ENCODE data around the gene RESP18.

Gene RESP18

DNA sequence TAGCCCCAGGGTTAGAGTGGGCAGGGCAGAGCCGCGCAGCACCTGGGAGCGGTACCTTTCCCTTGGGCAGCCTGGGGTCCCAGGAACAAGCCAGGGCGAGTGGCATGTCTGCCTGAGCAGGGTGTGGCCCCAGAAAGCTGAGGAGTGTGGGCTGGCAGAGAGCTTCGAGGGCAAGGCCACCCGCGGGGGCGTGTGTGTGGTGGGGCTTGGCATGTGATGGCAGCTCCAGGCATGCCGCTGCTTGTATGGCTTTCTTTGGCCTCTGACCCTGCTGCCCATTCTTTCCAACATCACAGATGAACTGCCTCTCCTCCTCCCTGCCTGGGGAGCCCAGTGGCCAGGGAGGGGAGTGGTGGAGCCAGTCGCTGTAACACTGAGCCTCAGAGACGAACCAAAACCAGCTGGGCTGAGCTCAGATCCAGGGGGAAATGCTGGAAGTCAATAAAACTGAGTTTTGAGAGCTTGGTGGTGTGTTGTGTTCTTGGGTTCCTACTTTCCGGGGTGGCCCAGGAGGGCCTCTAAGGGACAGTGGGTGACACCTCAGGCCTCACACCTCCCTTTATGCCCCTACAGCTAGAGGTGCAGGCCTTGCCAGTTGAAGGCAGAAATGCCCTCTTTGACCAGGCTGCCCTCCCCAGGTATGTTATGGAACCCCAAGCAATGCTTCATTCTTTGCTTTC is 46.0 kb downstream of the RESP18 start:
- Histone ChIP-seq H3K9ac (ENCODE audit: low read depth in 1 of 2, low read length in 2 of 2) (no peak overlapping the region), H3K27ac (ENCODE audit: low read depth, low read length) (no peak overlapping the region), H3K4me1 (ENCODE audit: control insufficient read depth in 1 of 2, insufficient read depth in 2 of 2, low read length in 2 of 2) (no peaks in the 10 kb centered on the region), H3K9me3 (ENCODE audit: control insufficient read depth in 1 of 2, low read length in 2 of 2) (no peaks in the 10 kb centered on the region), H3K36me3 (ENCODE audit: control insufficient read depth in 1 of 2, insufficient read depth in 2 of 2, low read length in 2 of 2) (peaks cover 19 to 31% of the 10 kb centered on the region in 2 donors), H3K4me3 (ENCODE audit: low read depth in 1 of 2, low read length in 2 of 2) (no peak overlapping the region), H3K27me3 (ENCODE audit: control insufficient read depth in 1 of 2, insufficient read depth in 2 of 2, low read length in 2 of 2) (no peaks in the 10 kb centered on the region)

- Histone ChIP-seq H3K4me3 (ENCODE audit: low read depth in 1 of 2, low read length in 2 of 2) (no peak overlapping the region), H3K9ac (ENCODE audit: low read depth in 1 of 2, low read length in 2 of 2) (no peak overlapping the region), H3K4me1 (ENCODE audit: control insufficient read depth in 1 of 2, insufficient read depth in 2 of 2, low read length in 2 of 2) (no peaks in the 10 kb centered on the region), H3K36me3 (ENCODE audit: control insufficient read depth in 1 of 2, insufficient read depth in 2 of 2, low read length in 2 of 2) (peaks cover 19 to 36% of the 10 kb centered on the region in 2 donors), H3K9me3 (ENCODE audit: control insufficient read depth in 1 of 2, low read length in 2 of 2) (no peaks in the 10 kb centered on the region), H3K27me3 (ENCODE audit: control insufficient read depth in 1 of 2, insufficient read depth in 2 of 2, low read length in 2 of 2) (no peaks in the 10 kb centered on the region), H3K27ac (ENCODE audit: low read depth, low read length) (no peak overlapping the region)
Observed at GRCh38 chr2:219285894-219286425, 46.6 kb downstream of the RESP18 start.

- H3K4me1 ChIP-seq (ENCODE audit: control insufficient read depth in 1 of 2, insufficient read depth in 2 of 2, low read length in 2 of 2), result peaks cover under 1 to 3% of the 10 kb centered on the region in 2 donors
- H3K27me3 ChIP-seq (ENCODE audit: control insufficient read depth in 1 of 2, insufficient read depth in 2 of 2, low read length in 2 of 2), result no peaks in the 10 kb centered on the region
- H3K36me3 ChIP-seq (ENCODE audit: control insufficient read depth in 1 of 2, insufficient read depth in 2 of 2, low read length in 2 of 2), result peaks cover 19 to 40% of the 10 kb centered on the region in 2 donors
- H3K9me3 ChIP-seq (ENCODE audit: control insufficient read depth in 1 of 2, low read length in 2 of 2), result no peaks in the 10 kb centered on the region
- H3K9ac ChIP-seq (ENCODE audit: low read depth in 1 of 2, low read length in 2 of 2), result no peak overlapping the region
- H3K4me3 ChIP-seq (ENCODE audit: low read depth in 1 of 2, low read length in 2 of 2), result no peak overlapping the region
- no peak overlapping the region for H3K27ac ChIP-seq (ENCODE audit: low read depth, low read length)
Observed at GRCh38 chr2:219285373-219285735, 47.2 kb downstream of the RESP18 start.

DNA sequence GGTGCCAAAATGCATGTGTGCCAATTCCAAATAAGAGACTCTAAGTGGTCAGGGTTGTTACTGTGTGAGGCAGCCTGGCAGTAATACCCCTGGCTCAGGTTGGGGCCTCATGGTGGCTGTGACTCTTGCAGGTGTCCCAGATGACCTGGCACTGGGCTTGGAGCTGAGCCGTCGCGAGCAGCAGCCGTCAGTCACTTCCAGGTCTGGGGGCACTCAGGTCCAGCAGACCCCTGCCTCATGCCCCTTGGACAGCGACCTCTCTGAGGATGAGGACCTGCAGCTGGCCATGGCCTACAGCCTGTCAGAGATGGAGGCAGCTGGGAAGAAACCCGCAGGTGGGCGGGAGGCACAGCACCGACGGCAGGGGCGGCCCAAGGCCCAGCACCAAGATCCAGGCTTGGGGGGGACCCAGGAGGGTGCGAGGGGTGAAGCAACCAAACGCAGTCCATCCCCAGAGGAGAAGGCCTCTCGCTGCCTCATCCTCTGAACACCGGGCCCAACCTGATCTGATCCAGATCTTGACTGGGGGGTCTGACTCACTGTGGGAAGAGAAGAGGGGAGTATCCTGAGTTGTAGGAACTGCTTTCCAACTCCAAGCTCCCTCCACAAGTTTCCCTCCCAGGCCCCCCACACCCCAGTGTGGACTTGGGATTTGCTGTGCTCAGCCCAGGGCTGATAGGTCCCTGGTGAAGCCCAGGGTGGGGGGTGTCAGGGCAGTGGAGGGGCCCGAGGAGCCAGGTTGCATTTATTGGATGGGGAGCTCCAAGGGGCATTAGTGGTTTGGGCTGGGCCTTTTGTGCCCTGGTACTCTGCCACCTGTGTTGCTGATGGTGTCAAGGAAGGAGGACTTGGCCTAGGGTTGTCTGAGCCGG is 47.8 kb downstream of the RESP18 start:
- H3K36me3 ChIP-seq (ENCODE audit: control insufficient read depth in 1 of 2, insufficient read depth in 2 of 2, low read length in 2 of 2), result peaks cover 19 to 40% of the 10 kb centered on the region in 2 donors
- H3K27ac ChIP-seq (ENCODE audit: low read depth, low read length), result no peak overlapping the region
- H3K27me3 ChIP-seq (ENCODE audit: control insufficient read depth in 1 of 2, insufficient read depth in 2 of 2, low read length in 2 of 2), result no peaks in the 10 kb centered on the region
- H3K4me3 ChIP-seq (ENCODE audit: low read depth in 1 of 2, low read length in 2 of 2), result no peak overlapping the region
- no peak overlapping the region for H3K9ac ChIP-seq (ENCODE audit: low read depth in 1 of 2, low read length in 2 of 2)
- H3K4me1 ChIP-seq (ENCODE audit: control insufficient read depth in 1 of 2, insufficient read depth in 2 of 2, low read length in 2 of 2), result peaks cover 6 to 9% of the 10 kb centered on the region in 2 donors
- no peaks in the 10 kb centered on the region for H3K9me3 ChIP-seq (ENCODE audit: control insufficient read depth in 1 of 2, low read length in 2 of 2)

GRCh38 chr2:219282943-219283581 is 49.5 kb downstream of the RESP18 start:
- Histone ChIP-seq H3K27ac (ENCODE audit: low read depth, low read length) (no peak overlapping the region), H3K4me1 (ENCODE audit: control insufficient read depth in 1 of 2, insufficient read depth in 2 of 2, low read length in 2 of 2) (peaks cover 18% of the 10 kb centered on the region in 2 donors), H3K9me3 (ENCODE audit: control insufficient read depth in 1 of 2, low read length in 2 of 2) (no peaks in the 10 kb centered on the region), H3K9ac (ENCODE audit: low read depth in 1 of 2, low read length in 2 of 2) (no peak overlapping the region), H3K36me3 (ENCODE audit: control insufficient read depth in 1 of 2, insufficient read depth in 2 of 2, low read length in 2 of 2) (peaks cover 19 to 40% of the 10 kb centered on the region in 2 donors), H3K27me3 (ENCODE audit: control insufficient read depth in 1 of 2, insufficient read depth in 2 of 2, low read length in 2 of 2) (no peaks in the 10 kb centered on the region), H3K4me3 (ENCODE audit: low read depth in 1 of 2, low read length in 2 of 2) (no peak overlapping the region)

- peaks cover 21 to 25% of the 10 kb centered on the region in 2 donors for H3K4me1 ChIP-seq (ENCODE audit: control insufficient read depth in 1 of 2, insufficient read depth in 2 of 2, low read length in 2 of 2)
- no peak overlapping the region for H3K27ac ChIP-seq (ENCODE audit: low read depth, low read length)
- no peaks in the 10 kb centered on the region for H3K9me3 ChIP-seq (ENCODE audit: control insufficient read depth in 1 of 2, low read length in 2 of 2)
- peaks cover 19 to 40% of the 10 kb centered on the region in 2 donors for H3K36me3 ChIP-seq (ENCODE audit: control insufficient read depth in 1 of 2, insufficient read depth in 2 of 2, low read length in 2 of 2)
- no peaks in the 10 kb centered on the region for H3K27me3 ChIP-seq (ENCODE audit: control insufficient read depth in 1 of 2, insufficient read depth in 2 of 2, low read length in 2 of 2)
- no peak overlapping the region for H3K4me3 ChIP-seq (ENCODE audit: low read depth in 1 of 2, low read length in 2 of 2)
- no peak overlapping the region for H3K9ac ChIP-seq (ENCODE audit: low read depth in 1 of 2, low read length in 2 of 2)
Observed at GRCh38 chr2:219282375-219282774, 50.2 kb downstream of the RESP18 start.

DNA sequence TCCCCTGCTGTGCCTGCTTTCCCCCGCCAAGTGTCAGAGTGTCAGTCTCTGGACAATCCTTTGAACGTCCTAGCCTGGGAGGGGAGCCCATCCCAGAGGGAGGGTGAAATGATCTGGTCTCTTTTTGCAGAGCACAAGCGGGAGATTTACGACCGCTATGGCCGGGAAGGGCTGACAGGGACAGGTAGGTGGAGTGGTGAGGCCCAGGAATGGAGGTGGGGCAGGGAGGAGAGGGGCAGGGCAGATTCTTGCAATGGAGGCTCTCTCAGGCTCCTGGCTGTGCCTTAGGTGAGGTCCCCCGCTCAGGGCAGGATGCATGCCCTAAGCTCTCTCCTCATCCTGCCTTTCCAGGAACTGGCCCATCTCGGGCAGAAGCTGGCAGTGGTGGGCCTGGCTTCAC is 51.0 kb downstream of the RESP18 start:
- no peak overlapping the region for H3K4me3 ChIP-seq (ENCODE audit: low read depth in 1 of 2, low read length in 2 of 2)
- peaks cover 19 to 37% of the 10 kb centered on the region in 2 donors for H3K36me3 ChIP-seq (ENCODE audit: control insufficient read depth in 1 of 2, insufficient read depth in 2 of 2, low read length in 2 of 2)
- peaks cover 21 to 28% of the 10 kb centered on the region in 2 donors for H3K4me1 ChIP-seq (ENCODE audit: control insufficient read depth in 1 of 2, insufficient read depth in 2 of 2, low read length in 2 of 2)
- no peaks in the 10 kb centered on the region for H3K27me3 ChIP-seq (ENCODE audit: control insufficient read depth in 1 of 2, insufficient read depth in 2 of 2, low read length in 2 of 2)
- H3K9ac ChIP-seq (ENCODE audit: low read depth in 1 of 2, low read length in 2 of 2), result no peak overlapping the region
- no peaks in the 10 kb centered on the region for H3K9me3 ChIP-seq (ENCODE audit: control insufficient read depth in 1 of 2, low read length in 2 of 2)
- no peak overlapping the region for H3K27ac ChIP-seq (ENCODE audit: low read depth, low read length)

- no peaks in the 10 kb centered on the region for H3K27me3 ChIP-seq (ENCODE audit: control insufficient read depth in 1 of 2, insufficient read depth in 2 of 2, low read length in 2 of 2)
- H3K9ac ChIP-seq (ENCODE audit: low read depth in 1 of 2, low read length in 2 of 2), result peak overlapping the region in 1 of 2 donors; percentile 5
- no peaks in the 10 kb centered on the region for H3K9me3 ChIP-seq (ENCODE audit: control insufficient read depth in 1 of 2, low read length in 2 of 2)
- H3K27ac ChIP-seq (ENCODE audit: low read depth, low read length), result no peak overlapping the region
- H3K36me3 ChIP-seq (ENCODE audit: control insufficient read depth in 1 of 2, insufficient read depth in 2 of 2, low read length in 2 of 2), result peaks cover 19 to 33% of the 10 kb centered on the region in 2 donors
- H3K4me3 ChIP-seq (ENCODE audit: low read depth in 1 of 2, low read length in 2 of 2), result no peak overlapping the region
- peaks cover 21 to 28% of the 10 kb centered on the region in 2 donors for H3K4me1 ChIP-seq (ENCODE audit: control insufficient read depth in 1 of 2, insufficient read depth in 2 of 2, low read length in 2 of 2)
Observed at GRCh38 chr2:219280651-219281050, 51.9 kb downstream of the RESP18 start.

DNA sequence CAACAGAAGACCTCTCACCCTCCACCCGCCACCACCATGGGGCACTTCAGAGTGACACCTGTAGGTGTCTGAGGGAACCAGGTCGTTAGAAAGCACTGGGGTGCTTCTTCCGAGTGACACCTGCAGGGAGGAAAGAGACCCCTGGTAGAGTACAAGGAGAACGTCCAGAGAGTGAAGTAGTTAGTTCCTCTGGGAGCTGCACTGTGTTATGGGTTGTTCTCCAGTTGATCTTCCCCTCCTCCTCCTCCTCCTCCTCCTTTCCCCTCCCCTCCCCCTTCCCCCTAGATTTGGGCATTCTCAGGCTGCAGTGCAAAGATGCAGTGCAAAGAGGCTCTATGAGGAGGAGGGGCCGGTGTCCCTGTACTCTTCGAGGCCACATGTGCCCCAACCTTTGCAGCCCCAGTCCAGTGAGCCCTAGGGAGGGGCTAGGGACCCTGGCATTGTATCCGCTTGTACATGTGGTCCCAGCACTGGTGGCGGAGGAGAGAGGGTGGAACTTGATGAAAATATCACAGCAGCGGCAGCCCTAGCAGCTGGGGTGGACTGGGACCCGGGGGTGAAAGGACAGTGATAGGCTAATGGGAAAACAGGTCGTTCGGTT is 52.5 kb downstream of the RESP18 start:
- H3K27me3 ChIP-seq (ENCODE audit: control insufficient read depth in 1 of 2, insufficient read depth in 2 of 2, low read length in 2 of 2), result no peaks in the 10 kb centered on the region
- H3K36me3 ChIP-seq (ENCODE audit: control insufficient read depth in 1 of 2, insufficient read depth in 2 of 2, low read length in 2 of 2), result peaks cover 17 to 28% of the 10 kb centered on the region in 2 donors
- H3K27ac ChIP-seq (ENCODE audit: low read depth, low read length), result peak overlapping the region; percentile 95
- peaks cover 21 to 28% of the 10 kb centered on the region in 2 donors for H3K4me1 ChIP-seq (ENCODE audit: control insufficient read depth in 1 of 2, insufficient read depth in 2 of 2, low read length in 2 of 2)
- H3K9ac ChIP-seq (ENCODE audit: low read depth in 1 of 2, low read length in 2 of 2), result peak overlapping the region; percentile 81 to 86
- H3K4me3 ChIP-seq (ENCODE audit: low read depth in 1 of 2, low read length in 2 of 2), result peak overlapping the region; percentile 71
- no peaks in the 10 kb centered on the region for H3K9me3 ChIP-seq (ENCODE audit: control insufficient read depth in 1 of 2, low read length in 2 of 2)
